Measurements from ENCODE around the gene ERFL. TPM values are rescaled to one million over a fixed set of nuclear protein-coding genes. Genes with fewer than 3 reads are reported as not detected.
A peak's percentile ranks its signal among the peaks of the same experiment; 100 is the strongest.

ERFL gene
- total and polyA plus RNA-seq, 8 donors, result 0.06 to 0.37 (median 0.22) TPM; not detected in 1

DNA sequence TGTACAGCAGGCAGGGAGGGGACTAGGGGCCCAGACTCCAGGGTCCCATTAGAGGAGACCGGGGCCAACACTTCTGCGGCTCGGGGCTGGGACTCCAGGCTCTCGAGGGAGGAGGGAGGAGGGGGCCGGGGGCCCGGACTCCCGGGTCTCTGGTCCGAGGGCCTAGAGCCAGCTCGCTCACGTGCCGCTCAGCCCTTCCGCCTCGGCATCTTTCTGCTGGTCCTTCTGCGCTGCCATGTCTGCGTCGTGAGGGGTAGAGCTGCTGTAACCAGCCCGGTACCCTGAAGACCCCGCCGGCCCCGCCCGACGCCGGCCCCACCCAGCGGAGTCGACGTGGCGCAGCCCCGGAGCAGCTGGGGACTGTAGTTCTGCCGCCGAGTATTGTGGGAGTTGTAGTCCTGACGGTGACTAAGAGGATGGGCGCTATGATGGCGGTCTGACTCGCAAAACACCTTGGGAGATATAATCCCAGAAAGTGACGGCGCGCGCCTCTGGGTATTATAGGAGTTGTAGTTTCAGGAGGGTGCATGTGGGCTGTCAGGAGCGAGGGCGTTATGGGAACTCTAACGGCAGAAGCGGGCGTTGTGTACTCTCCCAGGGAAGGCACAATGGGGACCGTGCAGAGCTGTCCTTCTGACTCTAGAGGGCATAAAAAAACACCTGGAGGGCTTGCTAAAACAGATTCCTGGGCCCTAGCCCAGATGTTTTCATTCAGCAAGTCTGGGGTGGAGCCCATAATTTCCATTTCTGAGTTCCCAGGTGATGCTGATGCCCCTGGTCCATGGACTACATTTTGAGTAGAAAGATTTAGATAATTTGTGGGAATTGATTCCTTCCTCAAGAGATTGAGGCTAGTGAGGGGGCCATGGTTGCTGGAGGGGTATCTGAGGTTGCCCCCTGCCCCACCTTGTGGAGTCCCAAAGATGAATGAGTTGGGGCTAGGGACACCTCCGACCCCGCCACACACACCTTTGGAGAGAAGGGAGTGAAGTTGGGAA lies 31.1 kb upstream of the ERFL start, which contains the start of gene RABAC1:
RABAC1 (minus strand) TSS at position 266 of the 998 bp plus-strand sequence; CDS start at position 237, 29 bp downstream.
- Histone ChIP-seq H3K36me3 (no peaks in the 10 kb centered on the region), H3K9me3 (no peaks in the 10 kb centered on the region), H3K4me3 (peak within 1 kb of the TSS; percentile 75 to 94 (median 80)), H3K4me1 (peaks cover 0 to 4% (median 0%) of the 10 kb centered on the region in 3 donors), H3K27me3 (no peaks in the 10 kb centered on the region), H3K27ac (peak within 1 kb of the TSS; percentile 73 to 87 (median 83))
- FAIRE-seq (no peak), DNase-seq (peak; percentile 84 to 94 (median 88)), ATAC-seq (peak; percentile 83 to 94 (median 88))
- TF ChIP-seq CTCF (IDR thresholded peaks at IDR 0.05), result no peak
- intact Hi-C loops (cut with DNase I), result no loop called here
- 4 to 6% methylated on average over 41 to 46 of the region's 46 CpGs for WGBS, 2 donors

DNA sequence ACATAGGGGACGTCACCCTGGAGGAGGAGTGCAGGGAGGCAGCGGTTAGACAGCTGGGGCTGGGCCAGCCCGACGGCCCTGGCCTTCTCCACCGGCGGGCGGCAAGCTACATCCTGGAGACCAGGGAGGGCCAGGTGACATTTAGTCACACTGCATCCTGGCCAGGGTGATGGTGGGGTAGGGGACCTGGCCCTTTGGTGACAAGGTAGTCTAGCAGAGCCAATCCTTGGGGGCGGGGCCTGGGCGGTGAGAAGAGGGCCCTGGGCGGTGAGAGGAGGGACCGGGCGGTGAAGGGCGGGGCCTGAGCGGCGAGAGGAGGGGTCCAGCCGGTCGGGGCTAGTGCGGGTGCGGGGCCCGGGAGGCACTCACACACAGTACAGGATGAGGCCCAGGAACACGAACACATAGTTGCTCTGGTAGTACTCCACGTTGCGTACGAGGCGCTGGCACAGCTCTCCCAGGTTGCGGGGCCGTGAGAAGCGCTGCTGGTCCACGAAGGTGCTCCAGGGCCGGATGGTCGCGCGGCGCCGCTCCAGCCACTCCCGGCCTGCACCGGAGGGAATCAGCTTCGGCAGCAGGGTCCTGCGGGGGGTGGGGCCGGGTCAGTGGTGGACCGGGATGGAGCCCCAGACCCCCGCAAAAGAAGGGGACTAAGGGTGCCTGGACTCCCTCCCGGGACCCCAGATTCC lies 30.3 kb upstream of the ERFL start:
- Histone ChIP-seq H3K4me1 (peaks cover 0 to 4% (median 0%) of the 10 kb centered on the region in 3 donors), H3K36me3 (no peaks in the 10 kb centered on the region), H3K27ac (peak overlapping the region; percentile 73 to 87 (median 83)), H3K27me3 (no peaks in the 10 kb centered on the region), H3K4me3 (peak overlapping the region; percentile 75 to 94 (median 80)), H3K9me3 (no peaks in the 10 kb centered on the region)
- peak; percentile 86 to 95 (median 92) for DNase-seq
- no peak for TF ChIP-seq CTCF (IDR thresholded peaks at IDR 0.05)
- WGBS, 2 donors, result 0 to 1% methylated on average over 39 to 43 of the region's 43 CpGs
- peak; percentile 87 to 94 (median 90) for ATAC-seq
- intact Hi-C loops (cut with DNase I), result no loop called here
- FAIRE-seq, result no peak

GRCh38 chr19:41957838-41958366 lies 29.7 kb upstream of the ERFL start:
- FAIRE-seq, result peak; percentile 74
- peak; percentile 83 to 90 (median 84) for ATAC-seq
- intact Hi-C loops (cut with DNase I), result no loop called here
- H3K9me3 ChIP-seq, result no peaks in the 10 kb centered on the region
- H3K4me1 ChIP-seq, result peaks cover 0 to 4% (median 0%) of the 10 kb centered on the region in 3 donors
- H3K27me3 ChIP-seq, result no peaks in the 10 kb centered on the region
- peak overlapping the region; percentile 75 to 94 (median 80) for H3K4me3 ChIP-seq
- 5 to 6% methylated on average over 10 of the region's 10 CpGs for WGBS, 2 donors
- H3K27ac ChIP-seq, result peak overlapping the region; percentile 73 to 87 (median 83)
- H3K36me3 ChIP-seq, result no peaks in the 10 kb centered on the region
- DNase-seq, result peak; percentile 73 to 91 (median 82)
- peak; percentile 74 to 89 (median 82) for TF ChIP-seq CTCF (IDR thresholded peaks at IDR 0.05)

DNA sequence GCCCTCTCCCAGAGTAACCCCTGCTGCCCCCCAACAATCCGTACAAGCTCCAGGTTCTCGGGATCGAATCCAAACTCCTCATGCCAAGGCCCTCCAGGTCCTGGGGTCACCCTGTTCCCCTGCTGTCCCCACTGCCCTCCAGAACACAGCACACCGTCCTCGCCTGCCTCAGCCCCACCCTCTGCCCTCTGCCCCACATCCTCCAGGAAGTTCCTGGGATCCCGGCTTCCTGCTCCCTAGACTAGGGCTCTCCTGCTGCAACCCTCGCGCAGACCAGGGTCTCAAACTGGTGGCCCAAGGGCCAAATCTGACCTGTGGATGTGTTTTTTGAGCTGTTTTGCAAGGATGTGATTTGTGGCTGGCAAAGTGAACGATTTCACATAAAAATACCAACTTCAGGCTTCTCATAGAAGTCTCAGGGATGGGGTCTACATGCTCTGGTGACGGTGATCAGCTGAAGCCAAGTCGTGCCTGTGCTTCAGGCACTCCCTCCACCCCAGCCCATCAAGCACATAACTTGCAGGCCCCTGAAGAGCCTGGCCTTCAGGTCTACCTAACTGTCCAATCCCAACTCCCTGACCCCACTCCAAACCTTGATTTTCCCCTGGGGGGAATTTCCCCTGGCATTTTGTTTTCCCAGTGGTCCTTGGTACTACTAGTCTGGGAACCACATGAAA lies 29.1 kb upstream of the ERFL start:
- Histone ChIP-seq H3K4me1 (peaks cover 0 to 4% (median 0%) of the 10 kb centered on the region in 3 donors), H3K36me3 (no peaks in the 10 kb centered on the region), H3K27ac (peak overlapping the region in 1 of 4 donors; percentile 87), H3K27me3 (no peaks in the 10 kb centered on the region), H3K9me3 (no peaks in the 10 kb centered on the region), H3K4me3 (no peak overlapping the region)
- DNase-seq (no peak), FAIRE-seq (no peak), ATAC-seq (no peak)
- WGBS, 2 donors, result 73 to 84% methylated on average over 11 of the region's 11 CpGs
- intact Hi-C loops (cut with DNase I), result no loop called here
- TF ChIP-seq CTCF (IDR thresholded peaks at IDR 0.05), result no peak
